ENCODE measurements around the gene TSPAN11. TPM values are rescaled to one million over a fixed set of nuclear protein-coding genes. Genes with fewer than 3 reads are reported as not detected.

The TSPAN11 gene
- total RNA-seq, 1 experiment from 2014 or later, result 4.6 TPM

- TF ChIP-seq ZNF532 (CRISPR knock-in tag; IDR thresholded peaks at IDR 0.05; ENCODE audit: borderline replicate concordance) (no peak), FOXP1 (CRISPR knock-in tag; IDR thresholded peaks at IDR 0.05; ENCODE audit: borderline replicate concordance) (no peak), ATF2 (CRISPR knock-in tag; IDR thresholded peaks at IDR 0.05; ENCODE audit: borderline replicate concordance, low read depth) (no peak), AR (CRISPR knock-in tag; IDR thresholded peaks at IDR 0.05) (no peak), ZNF219 (CRISPR knock-in tag; IDR thresholded peaks at IDR 0.05; ENCODE audit: borderline replicate concordance) (no peak)
Observed at GRCh38 chr12:30978639-30979038, 52.1 kb downstream of the TSPAN11 start (continued).

- CTCF ChIA-PET, result interaction anchor here (0.9 to 2.7 kb wide), 3 partner anchors 11 to 129 kb away, joined by 4 to 9 read pairs (median 4); no protein-coding TSS in a partner anchor
- peaks cover 2% of the 10 kb centered on the region; the same call in 1 of the 2 replicates for H3K27me3 Mint-ChIP-seq (ENCODE audit: low read depth)
- H3K27ac Mint-ChIP-seq, result no peak overlapping the region
- no peaks in the 10 kb centered on the region for H3K36me3 Mint-ChIP-seq
- H3K4me1 Mint-ChIP-seq, result peaks cover 25% of the 10 kb centered on the region
- TF ChIP-seq NFE2L1 (CRISPR knock-in tag; IDR thresholded peaks at IDR 0.05), result no peak
- no peak for TF ChIP-seq ZSCAN18 (CRISPR knock-in tag; IDR thresholded peaks at IDR 0.05)
- no peak for TF ChIP-seq FOXJ3 (CRISPR knock-in tag; IDR thresholded peaks at IDR 0.05; ENCODE audit: borderline replicate concordance)
- no peak for TF ChIP-seq TCF7 (CRISPR knock-in tag; IDR thresholded peaks at IDR 0.05; ENCODE audit: low read depth)
- no peak for TF ChIP-seq STAT6 (CRISPR knock-in tag; conservative IDR thresholded peaks at IDR 0.05; ENCODE audit: low read depth)
- no peak for TF ChIP-seq ZNF281 (CRISPR knock-in tag; IDR thresholded peaks at IDR 0.05)
- TF ChIP-seq E2F5 (CRISPR knock-in tag; IDR thresholded peaks at IDR 0.05), result no peak
- no peak for TF ChIP-seq ZNF416 (CRISPR knock-in tag; IDR thresholded peaks at IDR 0.05)
- no peak for TF ChIP-seq GABPB1 (CRISPR knock-in tag; IDR thresholded peaks at IDR 0.05)
- no peak for TF ChIP-seq NFYB (CRISPR knock-in tag; conservative IDR thresholded peaks at IDR 0.05; ENCODE audit: low read depth)
- no peak for TF ChIP-seq ATF1 (CRISPR knock-in tag; IDR thresholded peaks at IDR 0.05)
- TF ChIP-seq PRRX2 (CRISPR knock-in tag; IDR thresholded peaks at IDR 0.05), result no peak
- TF ChIP-seq TP53 (CRISPR knock-in tag; IDR thresholded peaks at IDR 0.05), result no peak
- ATAC-seq (no peak), DNase-seq (ENCODE audit: low spot score) (no peak)
- no peaks in the 10 kb centered on the region for H3K9me3 Mint-ChIP-seq
- no peak overlapping the region for H3K4me3 Mint-ChIP-seq
- POLR2A ChIA-PET, result no interaction called here
Observed at GRCh38 chr12:30979371-30980259, 53.1 kb downstream of the TSPAN11 start.
